ENCODE measurements around the gene PLD1. TPM values are rescaled to one million over a fixed set of nuclear protein-coding genes. Genes with fewer than 3 reads are reported as not detected.

PLD1 gene
- total RNA-seq, 6 donors from 2014 or later = 11.2 to 47.1 (median 15.6) TPM

DNA sequence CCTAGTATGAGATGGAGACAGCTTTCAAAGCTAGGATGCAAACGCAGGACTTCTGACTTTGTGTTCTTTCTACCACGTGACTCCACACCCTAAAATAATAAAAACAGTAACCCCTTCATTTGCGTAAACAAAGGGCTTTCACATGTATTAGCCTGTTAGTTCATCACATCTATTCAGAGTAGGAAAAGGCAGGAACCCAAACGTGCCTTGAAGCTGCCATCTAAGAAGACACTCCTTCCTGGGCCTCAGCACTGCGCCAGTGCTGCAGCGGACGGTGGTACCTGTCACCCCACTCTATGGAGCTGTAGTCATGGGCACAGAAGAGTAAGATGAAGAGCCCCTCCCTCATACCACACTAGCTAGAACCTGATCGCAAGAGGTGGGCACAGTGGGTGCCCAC is 34.3 kb downstream of the PLD1 start:
- no peak overlapping the region for H3K4me3 ChIP-seq
- H3K4me1 ChIP-seq = peaks cover 0 to 15% (median 4%) of the 10 kb centered on the region in 4 donors
- no peak overlapping the region for H3K27ac ChIP-seq
- no peak for TF ChIP-seq EP300 (IDR thresholded peaks at IDR 0.05)
- no peak for TF ChIP-seq POLR2A (IDR thresholded peaks at IDR 0.05)
- TF ChIP-seq, protein P1, sequence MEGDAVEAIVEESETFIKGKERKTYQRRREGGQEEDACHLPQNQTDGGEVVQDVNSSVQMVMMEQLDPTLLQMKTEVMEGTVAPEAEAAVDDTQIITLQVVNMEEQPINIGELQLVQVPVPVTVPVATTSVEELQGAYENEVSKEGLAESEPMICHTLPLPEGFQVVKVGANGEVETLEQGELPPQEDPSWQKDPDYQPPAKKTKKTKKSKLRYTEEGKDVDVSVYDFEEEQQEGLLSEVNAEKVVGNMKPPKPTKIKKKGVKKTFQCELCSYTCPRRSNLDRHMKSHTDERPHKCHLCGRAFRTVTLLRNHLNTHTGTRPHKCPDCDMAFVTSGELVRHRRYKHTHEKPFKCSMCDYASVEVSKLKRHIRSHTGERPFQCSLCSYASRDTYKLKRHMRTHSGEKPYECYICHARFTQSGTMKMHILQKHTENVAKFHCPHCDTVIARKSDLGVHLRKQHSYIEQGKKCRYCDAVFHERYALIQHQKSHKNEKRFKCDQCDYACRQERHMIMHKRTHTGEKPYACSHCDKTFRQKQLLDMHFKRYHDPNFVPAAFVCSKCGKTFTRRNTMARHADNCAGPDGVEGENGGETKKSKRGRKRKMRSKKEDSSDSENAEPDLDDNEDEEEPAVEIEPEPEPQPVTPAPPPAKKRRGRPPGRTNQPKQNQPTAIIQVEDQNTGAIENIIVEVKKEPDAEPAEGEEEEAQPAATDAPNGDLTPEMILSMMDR (IDR thresholded peaks at IDR 0.05) = no peak
- TF ChIP-seq POLR2AphosphoS5 (IDR thresholded peaks at IDR 0.05) = no peak
- H3K36me3 ChIP-seq = no peaks in the 10 kb centered on the region
- no peaks in the 10 kb centered on the region for H3K27me3 ChIP-seq
- WGBS, 2 donors = 88 to 90% methylated on average over 8 of the region's 8 CpGs
- H3K9me3 ChIP-seq = no peaks in the 10 kb centered on the region
- no peak for ATAC-seq (ENCODE audit: low FRiP score in 2 of 2)
- peak in 1 of 2 donors; percentile 15 for DNase-seq

DNA sequence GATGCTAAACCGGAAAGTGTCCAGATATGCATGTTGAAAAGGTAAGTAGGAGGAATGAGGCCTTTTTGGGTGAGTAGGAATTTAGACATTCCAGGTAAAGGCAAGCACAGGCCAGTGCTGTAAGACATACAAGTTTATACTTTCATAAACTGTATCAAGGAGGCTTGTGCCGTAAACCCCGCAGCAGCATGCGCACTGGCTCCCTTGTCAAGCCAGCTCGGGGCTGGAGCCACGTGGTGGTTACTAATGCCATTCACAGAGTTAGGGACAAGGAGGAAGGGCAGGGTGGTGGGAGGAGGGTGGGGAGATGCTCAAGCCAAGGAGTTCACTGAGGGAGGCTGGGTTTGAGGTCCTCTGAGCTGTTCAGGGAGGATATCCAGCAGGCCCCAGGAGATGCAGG is 35.8 kb downstream of the PLD1 start:
- no peak overlapping the region for H3K27ac ChIP-seq
- DNase-seq = peak in 1 of 2 donors; percentile 26
- H3K4me3 ChIP-seq = no peak overlapping the region
- ATAC-seq (ENCODE audit: low FRiP score in 2 of 2) = no peak
- no peaks in the 10 kb centered on the region for H3K27me3 ChIP-seq
- peaks cover 0 to 15% (median 4%) of the 10 kb centered on the region in 4 donors for H3K4me1 ChIP-seq
- H3K36me3 ChIP-seq = no peaks in the 10 kb centered on the region
- TF ChIP-seq EP300 (IDR thresholded peaks at IDR 0.05) (no peak), POLR2AphosphoS5 (IDR thresholded peaks at IDR 0.05) (no peak), POLR2A (IDR thresholded peaks at IDR 0.05) (no peak)
- TF ChIP-seq, protein P1 (IDR thresholded peaks at IDR 0.05) = no peak
- H3K9me3 ChIP-seq = no peaks in the 10 kb centered on the region
- WGBS, 2 donors = 80 to 87% methylated on average over 6 of the region's 6 CpGs

DNA sequence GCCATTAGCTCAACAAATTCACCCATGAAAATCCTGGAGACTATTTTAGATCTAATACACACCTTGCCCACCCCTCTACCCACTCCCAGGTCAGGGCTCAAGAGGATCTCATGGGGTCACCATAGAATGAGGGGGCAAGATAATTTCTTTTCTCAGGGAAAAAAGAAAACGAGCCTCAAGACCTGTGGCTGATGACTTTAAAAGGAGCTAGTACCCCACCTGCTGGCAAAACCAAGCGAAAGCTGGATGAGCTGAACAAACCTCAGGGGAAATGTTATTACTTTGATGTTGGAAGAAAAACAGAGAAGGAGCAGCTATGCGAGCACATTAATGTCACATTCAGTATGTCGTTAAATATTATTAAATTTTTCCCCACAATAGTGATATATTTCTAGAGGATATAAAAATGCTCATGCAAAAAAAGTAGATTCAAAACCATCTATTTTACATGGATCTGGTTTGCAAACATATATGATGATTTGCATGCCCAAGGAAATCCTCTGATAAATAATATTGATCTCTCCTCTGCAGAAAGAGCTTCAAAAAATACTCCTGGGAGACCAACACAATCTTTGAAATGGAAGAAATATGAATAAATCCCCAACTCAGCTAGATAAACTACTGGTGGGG is 37.7 kb downstream of the PLD1 start:
- TF ChIP-seq EP300 (IDR thresholded peaks at IDR 0.05) (no peak), POLR2A (IDR thresholded peaks at IDR 0.05) (no peak), POLR2AphosphoS5 (IDR thresholded peaks at IDR 0.05) (no peak)
- TF ChIP-seq, protein P1 (IDR thresholded peaks at IDR 0.05) = peak; percentile 33 to 59 (median 52)
- Histone ChIP-seq H3K9me3 (no peaks in the 10 kb centered on the region), H3K36me3 (no peaks in the 10 kb centered on the region), H3K27ac (no peak overlapping the region), H3K4me1 (peaks cover 0 to 19% (median 7%) of the 10 kb centered on the region in 4 donors), H3K27me3 (no peaks in the 10 kb centered on the region), H3K4me3 (no peak overlapping the region)
- 4 to 10% methylated on average over 4 of the region's 4 CpGs for WGBS, 2 donors
- DNase-seq (peak in 1 of 2 donors; percentile 54), ATAC-seq (ENCODE audit: low FRiP score in 2 of 2) (peak; percentile 58 to 64)

DNA sequence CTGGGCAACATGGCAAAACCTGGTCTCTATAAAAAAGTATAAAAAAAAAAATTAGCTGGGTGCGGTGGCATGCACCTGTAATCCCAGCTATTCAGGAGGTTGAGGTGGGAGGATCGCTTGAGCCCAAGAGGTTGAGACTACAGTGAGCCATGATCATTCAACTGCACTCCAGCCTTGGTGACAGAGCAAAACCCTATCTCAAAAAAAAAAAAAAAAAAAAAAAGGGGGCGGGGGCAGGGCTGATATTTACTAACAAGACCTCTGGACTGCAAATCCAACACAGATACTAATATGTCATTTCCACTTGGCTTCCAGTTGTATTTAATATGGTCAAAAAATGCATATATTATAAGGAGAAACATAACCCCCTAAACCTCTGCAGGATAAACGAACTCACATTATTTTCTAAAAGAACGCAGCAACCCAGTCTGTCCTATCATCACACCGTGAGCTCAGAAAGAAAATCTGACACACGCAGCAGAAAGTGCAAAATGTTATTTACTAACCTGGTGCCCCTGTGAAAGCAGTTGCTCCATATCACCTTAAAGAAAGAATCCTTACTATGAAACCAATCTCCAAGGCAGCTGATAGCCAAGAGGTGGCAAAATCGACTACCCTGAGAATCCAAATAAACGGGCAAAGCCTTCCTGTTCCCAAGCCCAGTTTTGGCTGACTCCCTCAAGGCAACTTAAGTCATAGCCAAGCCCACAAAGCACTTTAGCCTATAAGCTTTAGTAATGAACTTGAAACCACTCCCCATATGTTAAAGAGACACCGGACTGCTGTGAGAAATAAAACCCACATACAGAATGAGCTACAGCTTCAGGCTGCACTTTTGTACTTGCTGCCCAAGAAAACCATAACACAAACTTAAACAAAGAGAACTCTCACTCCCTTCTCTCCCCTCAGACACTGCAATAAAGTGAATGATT is 39.3 kb downstream of the PLD1 start:
- TF ChIP-seq POLR2AphosphoS5 (IDR thresholded peaks at IDR 0.05) = peak in 1 of 2 donors; percentile 36
- TF ChIP-seq, protein P1 (IDR thresholded peaks at IDR 0.05) = no peak
- TF ChIP-seq POLR2A (IDR thresholded peaks at IDR 0.05) = no peak
- Histone ChIP-seq H3K36me3 (no peaks in the 10 kb centered on the region), H3K4me1 (peaks cover 0 to 19% (median 7%) of the 10 kb centered on the region in 4 donors), H3K27ac (peak overlapping the region in 2 of 4 donors; percentile 6 to 39), H3K9me3 (no peaks in the 10 kb centered on the region), H3K27me3 (no peaks in the 10 kb centered on the region), H3K4me3 (peak overlapping the region in 3 of 4 donors; percentile 24 to 42 (median 33))
- WGBS, 2 donors = 56 to 58% methylated on average over 10 of the region's 10 CpGs
- peak; percentile 83 to 94 for ATAC-seq (ENCODE audit: low FRiP score in 2 of 2)
- DNase-seq = peak in 1 of 2 donors; percentile 49
